K562 (cell line): ENCODE results near the gene SLFN14. TPM values are rescaled to one million over a fixed set of nuclear protein-coding genes. Genes with fewer than 3 reads are reported as not detected.
A peak's percentile ranks its signal among the peaks of the same experiment; 100 is the strongest.

ENCODE experiments used
- ATAC-seq: fragments of 200-7000 bp; cut with Tn5 transposase; 3 replicates; pipeline ENCODE4 v1.9.1; 2020; ENCODE audit warnings: moderate library complexity
- BruUV-seq: library from RNA; stranded (reverse); fragments of 400-500 nt; replicated peaks from 2 replicates; lab custom pipeline; 2021; lab: Mats Ljungman, UMichigan
- CTCF ChIA-PET: fragments of 300-600 bp; formaldehyde crosslinking; extraction: SDS; loops from one replicate; lab custom pipeline; 2021; ENCODE audit warnings: low intra/inter-chr PET ratio; lab: Yijun Ruan, JAX
- POLR2A ChIA-PET: fragments of 300-600, 350-650 bp; sonication (Branson Sonifier 250); formaldehyde crosslinking; extraction: SDS; loops from one replicate; lab custom pipeline; 2021; ENCODE audit warnings: antibody characterized with exemption, inconsistent platforms; lab: Yijun Ruan, JAX
- DNase-seq, 4 experiments: peaks; one replicate each; pipeline versions ENCODE4 v3.0.0 to v3.0.0-alpha.2; 2011 to 2018; ENCODE audit warnings: low spot score in 3 of 4, mixed read lengths in 3 of 4; ENCODE audit errors: extremely low read depth in 1 of 4
- FAIRE-seq: peaks from 2 replicates; lab custom pipeline; 2011; peaks lifted over from hg19 to GRCh38; lab: Jason Lieb, UNC
- H2AFZ ChIP-seq: 2 replicates; pipeline ENCODE4 v1.6.0; 2011; ENCODE audit warnings: low read depth, low read length, control low read depth, inconsistent platforms
- H3K27ac ChIP-seq: fragments of 200-600 bp; 3 replicates; pipeline ENCODE4 v1.8.0; 2011; ENCODE audit warnings: low read depth, mild to moderate bottlenecking, control low read depth, inconsistent platforms, low read length, moderate library complexity, mixed read lengths; ENCODE audit errors: extremely low read depth
- H3K27me3 ChIP-seq, 2 experiments: fragments of 300-600 bp in 1 of 2; 2 replicates in 1 of 2; 3 replicates in 1 of 2; pipeline versions ENCODE4 v1.6.0 to v1.8.0; 2011; ENCODE audit warnings: inconsistent platforms in 2 of 2, low read length in 2 of 2, mild to moderate bottlenecking in 1 of 2, mixed read lengths in 1 of 2, moderate library complexity in 1 of 2; ENCODE audit not compliant: control insufficient read depth in 2 of 2, insufficient read depth in 2 of 2
- H3K36me3 ChIP-seq: fragments of 300-600 bp; 3 replicates; pipeline ENCODE4 v1.8.0; 2011; ENCODE audit warnings: mild to moderate bottlenecking, low read length, inconsistent platforms; ENCODE audit not compliant: control insufficient read depth, insufficient read depth
- H3K4me1 ChIP-seq, 2 experiments: fragments of 200-600 bp in 1 of 2; replicated peaks in 1 of 2; 2 replicates in 1 of 2; 3 replicates in 1 of 2; pipeline versions ENCODE4 v1.5.1 to v1.8.0; 2011; ENCODE audit warnings: inconsistent platforms in 2 of 2, low read length in 2 of 2, mild to moderate bottlenecking in 1 of 2, mixed read lengths in 1 of 2, moderate library complexity in 1 of 2; ENCODE audit not compliant: control insufficient read depth in 2 of 2, insufficient read depth in 2 of 2
- H3K4me2 ChIP-seq: 2 replicates; pipeline ENCODE4 v1.6.1; 2011; ENCODE audit warnings: low read length, control low read depth, inconsistent platforms, mixed read lengths; ENCODE audit not compliant: insufficient read depth
- H3K4me3 ChIP-seq: fragments of 200-600 bp; sonication (generic), shearing (Covaris generic); 2 replicates; pipeline ENCODE4 v1.5.1; 2016; ENCODE audit warnings: control low read depth, inconsistent platforms
- H3K79me2 ChIP-seq: fragments of 200-600 bp; 3 replicates; pipeline ENCODE4 v1.8.0; 2011; ENCODE audit warnings: low read length, inconsistent platforms; ENCODE audit not compliant: control insufficient read depth, insufficient read depth
- H3K9ac ChIP-seq, 2 experiments: 2 replicates each; pipeline versions ENCODE4 v1.6.0 to v1.6.1; 2011; ENCODE audit warnings: low read depth in 2 of 2, low read length in 2 of 2, control low read depth in 1 of 2, inconsistent platforms in 1 of 2, mild to moderate bottlenecking in 1 of 2, mixed read lengths in 1 of 2; ENCODE audit not compliant: insufficient read depth in 1 of 2
- H3K9me1 ChIP-seq: one replicate; pipeline ENCODE4 v1.6.0; 2011; ENCODE audit warnings: inconsistent platforms, mild to moderate bottlenecking, low read length, moderate library complexity; ENCODE audit not compliant: control insufficient read depth, insufficient read depth
- H3K9me3 ChIP-seq: replicated peaks from 2 replicates; pipeline ENCODE4 v1.5.1; 2011; ENCODE audit warnings: low read depth, low read length, inconsistent platforms; ENCODE audit not compliant: control insufficient read depth, insufficient read depth
- H4K20me1 ChIP-seq: replicated peaks from 2 replicates; pipeline ENCODE4 v1.6.1; 2011; ENCODE audit warnings: low read length, inconsistent platforms, mixed read lengths; ENCODE audit not compliant: control insufficient read depth, insufficient read depth
- ARID3A ChIP-seq: IDR thresholded peaks from 2 replicates; pipeline ENCODE4 v1.6.1; 2012; ENCODE audit warnings: low read depth, low read length, improper control_type of control experiment, borderline replicate concordance
- BACH1 ChIP-seq: fragments of 200-800 bp; sonication (Bioruptor generic); IDR thresholded peaks from 2 replicates; pipeline ENCODE4 v1.6.1; 2016; ENCODE audit warnings: missing genetic modification characterization, missing compliant biosample characterization
- CHD4 ChIP-seq: fragments of 200-600 bp; sonication (generic); IDR thresholded peaks from 3 replicates; pipeline ENCODE4 v1.6.1; 2012; ENCODE audit warnings: low read depth, mild to moderate bottlenecking, mixed read lengths, low read length, inconsistent platforms; ENCODE audit not compliant: insufficient read depth, insufficient replicate concordance, poor library complexity, severe bottlenecking
- FOXK1 ChIP-seq: sonication (generic); formaldehyde crosslinking; IDR thresholded peaks from 2 replicates; pipeline ENCODE4 v1.8.0; 2022; ENCODE audit warnings: missing genetic modification reagents, mild to moderate bottlenecking, borderline replicate concordance
- MNT ChIP-seq, 2 experiments: fragments of 450-650 bp; conservative IDR thresholded peaks; 2 replicates each; pipeline ENCODE4 v1.6.1; 2017; ENCODE audit warnings: mild to moderate bottlenecking in 2 of 2, moderate library complexity in 2 of 2
- NFXL1 ChIP-seq: fragments of 450-650 bp; formaldehyde crosslinking; IDR thresholded peaks from 2 replicates; pipeline ENCODE4 v1.4.0; 2021; ENCODE audit warnings: mild to moderate bottlenecking
- NR3C1 ChIP-seq: sonication (generic); formaldehyde crosslinking; IDR thresholded peaks from 2 replicates; pipeline ENCODE4 v1.8.1; 2022; ENCODE audit warnings: missing genetic modification reagents
- SREBF1 ChIP-seq: fragments of 150-350 bp; IDR thresholded peaks from 2 replicates; pipeline ENCODE4 v1.6.1; 2014; ENCODE audit warnings: antibody characterized with exemption, low read depth, low read length, borderline replicate concordance
- ZBTB33 ChIP-seq: sonication (generic); formaldehyde crosslinking; IDR thresholded peaks from 2 replicates; pipeline ENCODE4 v1.8.1; 2023; ENCODE audit warnings: mild to moderate bottlenecking, missing genetic modification reagents
- ZBTB9 ChIP-seq: fragments of 450-650 bp; formaldehyde crosslinking; IDR thresholded peaks from 2 replicates; pipeline ENCODE4 v1.4.0; 2020; ENCODE audit warnings: mild to moderate bottlenecking, moderate library complexity
- ZEB2 ChIP-seq: fragments of 450-650 bp; IDR thresholded peaks from 2 replicates; pipeline ENCODE4 v1.6.1; 2016
- ZNF436 ChIP-seq: fragments of 250-450, 450-650 bp; sonication (Bioruptor Pico); formaldehyde crosslinking; IDR thresholded peaks from 2 replicates; pipeline ENCODE4 v1.7.0; 2020; ENCODE audit warnings: mild to moderate bottlenecking
- ZNF75A ChIP-seq: fragments of 450-650 bp; formaldehyde crosslinking; IDR thresholded peaks from 2 replicates; pipeline ENCODE4 v1.4.0; 2020; ENCODE audit warnings: mild to moderate bottlenecking
- ZNF778 ChIP-seq: fragments of 450-650 bp; formaldehyde crosslinking; IDR thresholded peaks from 2 replicates; pipeline ENCODE4 v1.4.0; 2020; ENCODE audit warnings: mild to moderate bottlenecking, moderate library complexity
- WGBS: fragments of 100-300 bp; shearing (Covaris generic); methylation state at CpG from one replicate; pipeline ENCODE4 v1.1.6; 2016; ENCODE audit warnings: low coverage, mixed read lengths; ENCODE audit not compliant: insufficient coverage; ENCODE audit errors: missing lambda C conversion rate; 5-methylcytosine and 5-hydroxymethylcytosine counted together
- in situ Hi-C: fragments of 300-500 bp; cut with MboI; formaldehyde crosslinking; loops from 4 replicates; pipeline ENCODE4 v1.15.0; 2018; ENCODE audit warnings: inconsistent platforms, mixed read lengths
- intact Hi-C: fragments of 100-400 bp; cut with micrococcal nuclease; formaldehyde crosslinking; loops from 2 replicates; pipeline ENCODE4 v1.14.2; 2022
- polyA plus RNA-seq, 8 experiments: library from polyadenylated mRNA; depleted of rRNA in 4 of 8; stranded (reverse) in 5 of 8; unstranded in 3 of 8; fragments of >200 nt; fragmentation: Nextera tagmentation in 2 of 8; fragmentation: Illumina TruSeq in 1 of 8; extraction: Ambion mirVana in 2 of 8; extraction: Trizol in 1 of 8; gene quantifications; 2 replicates each; pipeline versions ENCODE4 v1.2.1 to v1.2.3, GENCODE V29; 2011 to 2014; ENCODE audit warnings: inconsistent platforms in 1 of 8, missing spikeins in 1 of 8
- total RNA-seq, 7 experiments: library from RNA; depleted of rRNA in 6 of 7; stranded (reverse); fragments of >200 nt in 6 of 7; fragmentation: Illumina TruSeq in 2 of 7; extraction: Trizol in 2 of 7; gene quantifications; 2 replicates each; pipeline versions ENCODE4 v1.2.1 to v1.2.3, GENCODE V29; 2011 to 2021; ENCODE audit warnings: low replicate concordance in 1 of 7

Gene SLFN14
- total and polyA plus RNA-seq, 9 of the 15 experiments (the other 6 are each of a cell fraction or from before 2014, with no cell fraction given), result 1.3 to 4.3 (median 3.1) TPM

DNA sequence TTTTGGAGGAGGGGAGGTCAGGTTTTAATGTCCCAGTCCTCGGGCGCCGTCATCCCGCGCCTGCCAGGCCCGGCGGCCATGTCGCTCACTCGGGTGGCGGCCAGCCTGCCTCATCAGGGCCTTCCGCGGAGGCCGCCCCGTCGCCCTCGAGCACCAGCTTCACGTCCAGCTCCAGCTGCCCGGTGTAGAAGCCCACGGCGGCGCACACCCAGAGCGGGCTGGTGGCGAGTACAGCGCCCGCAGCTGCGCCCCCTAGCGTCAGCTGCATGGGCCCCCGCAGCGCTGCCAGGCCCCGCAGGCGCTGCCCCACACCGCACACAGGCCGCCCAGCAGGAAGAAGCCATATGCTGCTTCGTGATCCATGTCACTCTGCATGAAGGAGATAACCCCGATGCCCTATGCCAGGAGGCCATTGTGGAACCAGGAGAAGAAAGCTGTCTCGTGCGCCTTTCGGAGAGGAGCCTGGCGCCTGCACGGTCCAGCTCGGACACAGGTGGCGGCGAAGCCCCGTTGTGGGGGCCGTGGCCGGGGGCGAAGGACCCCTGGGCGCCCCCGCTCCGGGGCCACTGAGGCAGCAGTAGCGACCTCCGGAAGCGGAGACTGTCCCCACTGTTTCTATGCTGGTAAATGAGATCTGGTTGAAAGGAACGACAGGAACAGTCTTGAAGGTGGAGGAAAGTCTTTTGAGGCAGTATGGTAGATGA is 36.1 kb upstream of the SLFN14 start (continued):
- TF ChIP-seq ZBTB33 (CRISPR knock-in tag), result peak; percentile 63; the same call in 1 of the 2 replicates
- TF ChIP-seq CHD4, result no peak
- no peak for TF ChIP-seq MNT (conservative IDR thresholded peaks at IDR 0.05)
- TF ChIP-seq ZEB2, result no peak
- TF ChIP-seq FOXK1 (CRISPR knock-in tag), result no peak

- H3K27me3 ChIP-seq, result no peaks in the 10 kb centered on the region
- ChIA-PET CTCF (interaction anchor here (0.7 kb wide), 1 partner anchor 38 kb away, joined by 3 read pairs; no protein-coding TSS in a partner anchor), POLR2A (interaction anchor here (0.8 to 5.0 kb wide), 5 partner anchors 9 to 31 kb away, joined by 3 to 30 read pairs (median 4); no protein-coding TSS in a partner anchor)
- H3K79me2 ChIP-seq, result peaks cover 80% of the 10 kb centered on the region
- in situ Hi-C loops, result no loop called here
- ATAC-seq, result no peak
- 96% methylated on average over 4 of the region's 4 CpGs for WGBS
- no TSS peak for BruUV-seq
- H3K4me3 ChIP-seq, result no peak overlapping the region
- intact Hi-C loops, result no loop called here
- no peak overlapping the region for H3K4me2 ChIP-seq
- no peak overlapping the region for H3K9ac ChIP-seq
- H2AFZ ChIP-seq, result no peak overlapping the region
- H4K20me1 ChIP-seq, result no peaks in the 10 kb centered on the region
- no peak for FAIRE-seq
- no peak for DNase-seq
- no peak overlapping the region for H3K27ac ChIP-seq
- H3K4me1 ChIP-seq, result peaks cover 0 to 10% of the 10 kb centered on the region in 2 experiments; a peak in 2 of 5 replicates
- peaks cover 94% of the 10 kb centered on the region for H3K36me3 ChIP-seq
- H3K9me3 ChIP-seq, result no peaks in the 10 kb centered on the region
- H3K9me1 ChIP-seq, result no peaks in the 10 kb centered on the region
- TF ChIP-seq ZNF75A (CRISPR knock-in tag) (no peak), NR3C1 (no peak), BACH1 (tag) (no peak), ARID3A (no peak), NFXL1 (CRISPR knock-in tag) (no peak), ZBTB9 (CRISPR knock-in tag) (no peak), ZNF778 (CRISPR knock-in tag) (no peak), SREBF1 (no peak), ZNF436 (CRISPR knock-in tag) (no peak)
These were observed 35.5 kb upstream of the SLFN14 start for GRCh38 chr17:35596072-35596471.
